SK-N-SH (cell line): Measurements from ENCODE around the gene SCARF2. TPM values are rescaled to one million over a fixed set of nuclear protein-coding genes. Genes with fewer than 3 reads are reported as not detected.

ENCODE experiments used
- CTCF ChIA-PET: fragments of 300-600, 350-600 bp; formaldehyde crosslinking; extraction: SDS; loops from one replicate; lab custom pipeline; 2021; lab: Yijun Ruan, JAX
- POLR2A ChIA-PET: fragments of 350-600 bp; sonication (Branson Sonifier 250); formaldehyde crosslinking; extraction: SDS; loops from one replicate; lab custom pipeline; 2020; ENCODE audit warnings: antibody characterized with exemption, inconsistent platforms; lab: Yijun Ruan, JAX
- DNase-seq: peaks from one replicate; pipeline ENCODE4 v3.0.0; 2012
- H2AFZ ChIP-seq: fragments of 200-600 bp; sonication (generic); 2 replicates; pipeline ENCODE4 v1.8.1; 2016; ENCODE audit warnings: antibody characterized with exemption, mild to moderate bottlenecking, low read depth
- H3F3A ChIP-seq: fragments of 200-600 bp; sonication (generic); replicated peaks from 2 replicates; pipeline ENCODE3; 2016; ENCODE audit warnings: antibody characterized with exemption, mild to moderate bottlenecking; ENCODE audit not compliant: insufficient read depth
- H3K27ac ChIP-seq, 2 experiments: fragments of 200-500 bp in 1 of 2; fragments of 200-600 bp in 1 of 2; sonication (Bioruptor generic) in 1 of 2; sonication (generic), shearing (Covaris generic) in 1 of 2; 2 replicates each; pipeline versions ENCODE4 v1.5.1 to v1.6.1; 2014 to 2016; ENCODE audit warnings: low read depth in 2 of 2, inconsistent platforms in 1 of 2, low read length in 1 of 2, mild to moderate bottlenecking in 1 of 2, mixed read lengths in 1 of 2
- H3K27me3 ChIP-seq: fragments of 200-600 bp; sonication (generic), shearing (Covaris generic); 2 replicates; pipeline ENCODE4 v1.6.1; 2016; ENCODE audit warnings: mixed run types; ENCODE audit not compliant: insufficient read depth
- H3K36me3 ChIP-seq, 2 experiments: fragments of 200-500 bp in 1 of 2; fragments of 200-600 bp in 1 of 2; sonication (Bioruptor generic) in 1 of 2; sonication (generic) in 1 of 2; replicated peaks in 1 of 2; 2 replicates each; pipeline versions ENCODE3 to v1.5.1; 2014 to 2016; ENCODE audit warnings: low read length in 1 of 2, mild to moderate bottlenecking in 1 of 2; ENCODE audit not compliant: insufficient read depth in 2 of 2, control insufficient read depth in 1 of 2
- H3K4me1 ChIP-seq, 2 experiments: fragments of 200-500 bp in 1 of 2; fragments of 200-600 bp in 1 of 2; sonication (Bioruptor generic) in 1 of 2; sonication (generic), shearing (Covaris generic) in 1 of 2; 2 replicates each; pipeline versions ENCODE4 v1.5.1 to v1.6.1; 2014 to 2016; ENCODE audit warnings: low read depth in 1 of 2, low read length in 1 of 2, mixed run types in 1 of 2; ENCODE audit not compliant: insufficient read depth in 2 of 2, control insufficient read depth in 1 of 2
- H3K4me2 ChIP-seq: fragments of 200-600 bp; sonication (generic), shearing (Covaris generic); 2 replicates; pipeline ENCODE4 v1.6.1; 2017; ENCODE audit warnings: mixed run types
- H3K4me3 ChIP-seq, 2 experiments: fragments of 200-500 bp in 1 of 2; fragments of 200-600 bp in 1 of 2; sonication (Bioruptor generic) in 1 of 2; sonication (generic), shearing (Covaris generic) in 1 of 2; 2 replicates each; pipeline versions ENCODE4 v1.5.1 to v1.8.1; 2014 to 2016; ENCODE audit warnings: low read depth in 2 of 2, inconsistent platforms in 1 of 2, low read length in 1 of 2, mild to moderate bottlenecking in 1 of 2, mixed read lengths in 1 of 2, moderate library complexity in 1 of 2
- H3K79me2 ChIP-seq: fragments of 200-600 bp; sonication (generic); 2 replicates; pipeline ENCODE4 v1.8.1; 2017; ENCODE audit warnings: mild to moderate bottlenecking; ENCODE audit not compliant: insufficient read depth
- H3K9ac ChIP-seq: fragments of 200-600 bp; sonication (generic); 2 replicates; pipeline ENCODE4 v1.6.1; 2017; ENCODE audit warnings: mixed run types
- H3K9me2 ChIP-seq: fragments of 200-600 bp; sonication (generic); 2 replicates; pipeline ENCODE4 v1.6.1; 2017; ENCODE audit warnings: mixed run types
- H3K9me3 ChIP-seq: fragments of 200-600 bp; sonication (generic); 2 replicates; pipeline ENCODE4 v1.6.1; 2017; ENCODE audit warnings: mixed run types, mild to moderate bottlenecking, moderate library complexity
- H4K20me1 ChIP-seq: fragments of 200-600 bp; sonication (generic); 2 replicates; pipeline ENCODE4 v1.6.1; 2017; ENCODE audit warnings: mild to moderate bottlenecking, mixed run types; ENCODE audit not compliant: insufficient read depth
- ELF1 ChIP-seq: IDR thresholded peaks from 2 replicates; pipeline ENCODE4 v1.4.0; 2012
- FOSL2 ChIP-seq: IDR thresholded peaks from 2 replicates; pipeline ENCODE4 v1.4.0; 2012; ENCODE audit warnings: low read depth, mild to moderate bottlenecking, moderate library complexity, borderline replicate concordance
- FOXJ3 ChIP-seq: sonication (generic); formaldehyde crosslinking; IDR thresholded peaks from 2 replicates; pipeline ENCODE4 v1.5.1; 2020; ENCODE audit warnings: mild to moderate bottlenecking, missing genetic modification reagents
- GABPA ChIP-seq: IDR thresholded peaks from 2 replicates; pipeline ENCODE4 v1.4.0; 2012; ENCODE audit warnings: low read depth, mild to moderate bottlenecking
- GATA2 ChIP-seq: sonication (generic); formaldehyde crosslinking; IDR thresholded peaks from 2 replicates; pipeline ENCODE4 v1.5.0; 2020; ENCODE audit warnings: mild to moderate bottlenecking, missing genetic modification reagents
- IRF3 ChIP-seq: fragments of 150-350 bp; IDR thresholded peaks from 2 replicates; pipeline ENCODE4 v1.6.1; 2016; ENCODE audit warnings: mild to moderate bottlenecking, low read depth, low read length
- JUND ChIP-seq: IDR thresholded peaks from 2 replicates; pipeline ENCODE4 v1.4.0; 2012
- MAX ChIP-seq: IDR thresholded peaks from 2 replicates; pipeline ENCODE4 v1.4.0; 2012; ENCODE audit warnings: low read depth
- MXI1 ChIP-seq: IDR thresholded peaks from 2 replicates; pipeline ENCODE4 v1.6.1; 2012; ENCODE audit warnings: mild to moderate bottlenecking, low read depth, low read length, improper control_type of control experiment
- NFIC ChIP-seq: IDR thresholded peaks from 2 replicates; pipeline ENCODE4 v1.4.0; 2012; ENCODE audit warnings: borderline replicate concordance
- POLR2AphosphoS5 ChIP-seq: IDR thresholded peaks from 2 replicates; pipeline ENCODE4 v1.6.1; 2012; ENCODE audit warnings: low read depth, low read length
- RAD21 ChIP-seq: IDR thresholded peaks from 2 replicates; pipeline ENCODE4 v1.6.1; 2012; ENCODE audit warnings: mild to moderate bottlenecking, low read length
- RCOR1 ChIP-seq: fragments of 150-350 bp; IDR thresholded peaks from 2 replicates; pipeline ENCODE4 v1.6.1; 2017; ENCODE audit warnings: antibody characterized with exemption, low read length
- REST ChIP-seq: IDR thresholded peaks from 2 replicates; pipeline ENCODE4 v1.6.1; 2012; ENCODE audit warnings: mild to moderate bottlenecking, low read depth, low read length, moderate library complexity
- RFX5 ChIP-seq: IDR thresholded peaks from 2 replicates; pipeline ENCODE4 v1.6.1; 2012; ENCODE audit warnings: mild to moderate bottlenecking, improper control_type of control experiment, low read length
- SIN3A ChIP-seq: IDR thresholded peaks from 2 replicates; pipeline ENCODE4 v1.6.1; 2012; ENCODE audit warnings: low read depth, mild to moderate bottlenecking, low read length, moderate library complexity, borderline replicate concordance
- SMC3 ChIP-seq: IDR thresholded peaks from 2 replicates; pipeline ENCODE4 v1.6.1; 2012; ENCODE audit warnings: low read depth, low read length, improper control_type of control experiment
- TCF12 ChIP-seq: IDR thresholded peaks from 2 replicates; pipeline ENCODE4 v1.4.0; 2012
- YY1 ChIP-seq: IDR thresholded peaks from 2 replicates; pipeline ENCODE4 v1.4.0; 2012; ENCODE audit warnings: low read depth, mild to moderate bottlenecking
- WGBS: methylation state at CpG from one replicate; pipeline ENCODE4 v1.1.6; 2017; ENCODE audit warnings: low lambda C conversion rate; 5-methylcytosine and 5-hydroxymethylcytosine counted together
- polyA plus RNA-seq, 3 experiments: library from polyadenylated mRNA; depleted of rRNA; stranded (reverse); fragments of >200 nt; gene quantifications; 2 replicates each; pipeline ENCODE4 v1.2.3, GENCODE V29; 2012

The SCARF2 gene
- polyA plus RNA-seq, 1 of the 3 experiments (the other 2 are of a cell fraction): 49.0 TPM

- no peak overlapping the region for H3K4me3 ChIP-seq
- H3F3A ChIP-seq: no peaks in the 10 kb centered on the region
- POLR2A ChIA-PET: interaction anchor here (2.4 kb wide), 1 partner anchor 10 kb away, joined by 9 read pairs; no protein-coding TSS in a partner anchor
- peaks cover 12 to 19% of the 10 kb centered on the region in 2 experiments; a peak in 3 of 4 replicates for H3K4me1 ChIP-seq
- H4K20me1 ChIP-seq: peaks cover 77% of the 10 kb centered on the region
- no peaks in the 10 kb centered on the region for H3K27me3 ChIP-seq
- no peak overlapping the region for H3K9ac ChIP-seq
- H3K9me2 ChIP-seq: no peaks in the 10 kb centered on the region
- H3K36me3 ChIP-seq: peaks cover 3 to 24% of the 10 kb centered on the region in 2 experiments
- H3K27ac ChIP-seq: no peak overlapping the region
- CTCF ChIA-PET: interaction anchor here (1.0 to 6.4 kb wide), 3 partner anchors 12 to 276 kb away, joined by 3 to 38 read pairs (median 3); no protein-coding TSS in a partner anchor
- TF ChIP-seq IRF3: no peak
- TF ChIP-seq FOXJ3 (CRISPR knock-in tag): no peak
- TF ChIP-seq REST: no peak
- TF ChIP-seq ELF1: no peak
- TF ChIP-seq RFX5: no peak
- TF ChIP-seq POLR2AphosphoS5: no peak
- no peak for TF ChIP-seq GABPA
- TF ChIP-seq SMC3: no peak
- TF ChIP-seq MAX: no peak
- no peak for TF ChIP-seq NFIC
- no peak for TF ChIP-seq GATA2
- no peak for TF ChIP-seq RAD21
- peaks cover 73% of the 10 kb centered on the region for H3K79me2 ChIP-seq
- WGBS: 95% methylated on average over 11 of the region's 11 CpGs
- no peak for DNase-seq
- H3K4me2 ChIP-seq: no peak overlapping the region
- no peak overlapping the region for H2AFZ ChIP-seq
- no peaks in the 10 kb centered on the region for H3K9me3 ChIP-seq
Measured at GRCh38 chr22:20433191-20433590, 4.4 kb downstream of the SCARF2 start.

- WGBS: 100% methylated on average over 2 of the region's 3 CpGs
- peaks cover 8 to 33% of the 10 kb centered on the region in 2 experiments for H3K36me3 ChIP-seq
- peaks cover 12 to 16% of the 10 kb centered on the region in 2 experiments; a peak in 3 of 4 replicates for H3K4me1 ChIP-seq
- CTCF ChIA-PET: interaction anchor here (1.0 to 6.4 kb wide), 3 partner anchors 13 to 275 kb away, joined by 3 to 38 read pairs (median 3); no protein-coding TSS in a partner anchor
- H3K27ac ChIP-seq: no peak overlapping the region
- peaks cover 77% of the 10 kb centered on the region for H4K20me1 ChIP-seq
- no peak overlapping the region for H3K4me2 ChIP-seq
- no peak overlapping the region for H3K4me3 ChIP-seq
- no peaks in the 10 kb centered on the region for H3K27me3 ChIP-seq
- peak; percentile 26 for DNase-seq
- no peaks in the 10 kb centered on the region for H3K9me3 ChIP-seq
- no peaks in the 10 kb centered on the region for H3K9me2 ChIP-seq
- no peak overlapping the region for H2AFZ ChIP-seq
- no peaks in the 10 kb centered on the region for H3F3A ChIP-seq
- peaks cover 71% of the 10 kb centered on the region for H3K79me2 ChIP-seq
- H3K9ac ChIP-seq: no peak overlapping the region
- POLR2A ChIA-PET: no interaction called here
- no peak for TF ChIP-seq REST
- no peak for TF ChIP-seq TCF12
- no peak for TF ChIP-seq MXI1
- no peak for TF ChIP-seq YY1
- TF ChIP-seq RCOR1: no peak
- TF ChIP-seq FOSL2: no peak
- no peak for TF ChIP-seq RAD21
- TF ChIP-seq FOXJ3 (CRISPR knock-in tag): no peak
- TF ChIP-seq SIN3A: no peak
- no peak for TF ChIP-seq JUND
- TF ChIP-seq SMC3: no peak
- no peak for TF ChIP-seq GATA2
Measured at GRCh38 chr22:20432244-20432686, 5.4 kb downstream of the SCARF2 start.
